ENCODE data around the gene ERC2.

GRCh38 chr3:55797084-55797483 is 671.2 kb downstream of the ERC2 start:
- TF ChIP-seq POLR2AphosphoS5 (IDR thresholded peaks at IDR 0.05) (no peak), CTCF (IDR thresholded peaks at IDR 0.05) (no peak)

Measured in upper lobe of left lung (tissue), 4 donors.